SK-N-MC (cell line): Measurements from ENCODE around the gene ADARB2.
"Not testable (repeated sequence)": the region's sequence is repeated elsewhere in the genome, so short reads cannot be mapped to it uniquely, and the experiment has no call there.

ENCODE experiments used
- EZH2 ChIP-seq: fragments of 200-600 bp; sonication (generic); IDR thresholded peaks from one replicate; pipeline ENCODE4 v1.6.1; 2017; ENCODE audit warnings: antibody characterized with exemption
- POLR2AphosphoS5 ChIP-seq: IDR thresholded peaks from 2 replicates; pipeline ENCODE4 v1.6.1; 2012; ENCODE audit warnings: mild to moderate bottlenecking, low read depth, low read length, borderline replicate concordance

DNA sequence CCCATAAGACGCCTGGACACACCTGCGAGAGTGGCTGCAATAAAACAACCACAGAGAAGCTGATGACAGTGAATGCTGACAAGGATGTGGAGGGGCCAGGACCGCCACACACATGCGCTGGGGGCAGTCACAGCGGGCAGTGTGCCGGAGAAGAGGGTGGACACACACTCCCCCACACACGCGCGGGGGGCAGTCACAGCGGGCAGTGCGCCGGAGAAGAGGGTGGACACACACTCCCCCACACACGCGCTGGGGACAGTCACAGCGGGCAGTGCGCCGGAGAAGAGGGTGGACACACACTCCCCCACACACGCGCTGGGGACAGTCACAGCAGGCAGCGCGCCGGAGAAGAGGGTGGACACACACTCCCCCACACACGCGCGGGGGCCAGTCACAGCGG lies 273.4 kb downstream of the ADARB2 start:
- TF ChIP-seq EZH2, POLR2AphosphoS5: not testable (repeated sequence)
